GM19395 (cell line): ENCODE results near the gene HOMEZ.

Experiments
- ATAC-seq: cut with Tn5 transposase; IDR thresholded peaks from one replicate; pipeline ENCODE4 v1.9.1; 2021; ENCODE audit warnings: mild to moderate bottlenecking, moderate library complexity; ENCODE audit not compliant: unreplicated experiment

Gene HOMEZ

GRCh38 chr14:23307687-23308644 is 22.0 kb upstream of the HOMEZ start:
- ATAC-seq: no peak

GRCh38 chr14:23307146-23307530 is 21.2 kb upstream of the HOMEZ start:
- ATAC-seq: no peak

GRCh38 chr14:23306412-23307145 is 20.6 kb upstream of the HOMEZ start, which contains the start of gene BCL2L2:
Gene BCL2L2 (plus strand): TSS chr14:23306833. CDS start chr14:23307768, 935 bp downstream.
- no peak for ATAC-seq

- peak; percentile 40 for ATAC-seq
Observed at GRCh38 chr14:23302290-23303225, 16.6 kb upstream of the HOMEZ start, which contains the start of gene PPP1R3E. Gene PPP1R3E (minus strand): TSS chr14:23302859. CDS start chr14:23302576, 283 bp downstream.

GRCh38 chr14:23301969-23302289 is 16.0 kb upstream of the HOMEZ start:
- ATAC-seq: peak; percentile 26

GRCh38 chr14:23301288-23301968 is 15.5 kb upstream of the HOMEZ start:
- peak; percentile 76 for ATAC-seq

GRCh38 chr14:23300687-23301223 is 14.8 kb upstream of the HOMEZ start:
- no peak for ATAC-seq

GRCh38 chr14:23299986-23300686 is 14.2 kb upstream of the HOMEZ start:
- no peak for ATAC-seq

- no peak for ATAC-seq
Observed at GRCh38 chr14:23299211-23299957, 13.5 kb upstream of the HOMEZ start.

GRCh38 chr14:23297611-23298277 is 11.8 kb upstream of the HOMEZ start:
- no peak for ATAC-seq

GRCh38 chr14:23297096-23297495 is 11.2 kb upstream of the HOMEZ start:
- no peak for ATAC-seq

- no peak for ATAC-seq
Observed at GRCh38 chr14:23296012-23296777, 10.3 kb upstream of the HOMEZ start.

- no peak for ATAC-seq
Observed at GRCh38 chr14:23294734-23295561, 9.0 kb upstream of the HOMEZ start.

- ATAC-seq: no peak
Observed at GRCh38 chr14:23286902-23287479, 1.1 kb upstream of the HOMEZ start.

- peak; percentile 38 for ATAC-seq
Observed at GRCh38 chr14:23285530-23286019, 357 bp downstream of the HOMEZ start.
